Smooth muscle cell (in vitro differentiated cells): ENCODE data around the gene PITPNM3. TPM values are rescaled to one million over a fixed set of nuclear protein-coding genes. Genes with fewer than 3 reads are reported as not detected.
A peak's percentile ranks its signal among the peaks of the same experiment; 100 is the strongest.

Source experiments
- DNase-seq: peaks from one replicate; lab custom pipeline; 2025; ENCODE audit not compliant: unreplicated experiment; lab: John Stamatoyannopoulos, UW
- H2AFZ ChIP-seq: fragments of 200-600 bp; sonication (generic); 2 replicates; pipeline ENCODE4 v1.6.0; 2016; ENCODE audit warnings: antibody characterized with exemption, low read depth, mild to moderate bottlenecking
- H3F3A ChIP-seq: fragments of 200-600 bp; sonication (generic); 2 replicates; pipeline ENCODE4 v1.6.0; 2017; ENCODE audit warnings: antibody characterized with exemption, low read depth
- H3K27ac ChIP-seq: fragments of 200-600 bp; sonication (generic); 2 replicates; pipeline ENCODE4 v1.5.1; 2016; ENCODE audit warnings: low read depth, mild to moderate bottlenecking
- H3K27me3 ChIP-seq: fragments of 200-600 bp; sonication (generic); 2 replicates; pipeline ENCODE4 v1.6.1; 2016; ENCODE audit warnings: low read depth, mild to moderate bottlenecking
- H3K36me3 ChIP-seq: fragments of 200-600 bp; sonication (generic); 2 replicates; pipeline ENCODE4 v1.5.1; 2016; ENCODE audit warnings: low read depth
- H3K4me1 ChIP-seq: fragments of 200-600 bp; sonication (generic); 2 replicates; pipeline ENCODE4 v1.5.1; 2016; ENCODE audit warnings: low read depth
- H3K4me2 ChIP-seq: fragments of 200-600 bp; sonication (generic); 2 replicates; pipeline ENCODE4 v1.6.0; 2016; ENCODE audit warnings: mild to moderate bottlenecking
- H3K4me3 ChIP-seq: fragments of 200-600 bp; sonication (generic); 2 replicates; pipeline ENCODE4 v1.5.1; 2016; ENCODE audit warnings: mild to moderate bottlenecking
- H3K79me2 ChIP-seq: fragments of 200-600 bp; sonication (generic); 2 replicates; pipeline ENCODE4 v1.6.0; 2016; ENCODE audit warnings: low read depth, mild to moderate bottlenecking
- H3K9ac ChIP-seq: fragments of 200-600 bp; sonication (generic); 2 replicates; pipeline ENCODE4 v1.6.0; 2016; ENCODE audit warnings: low read depth
- H3K9me3 ChIP-seq: fragments of 200-600 bp; sonication (generic); replicated peaks from 2 replicates; pipeline ENCODE4 v1.5.1; 2016; ENCODE audit warnings: low read depth
- H4K20me1 ChIP-seq: fragments of 200-600 bp; sonication (generic); 2 replicates; pipeline ENCODE4 v1.6.0; 2016; ENCODE audit warnings: low read depth
- CTCF ChIP-seq: fragments of 200-600 bp; sonication (generic); IDR thresholded peaks from 2 replicates; pipeline ENCODE4 v1.5.1; 2017; ENCODE audit warnings: borderline replicate concordance, mild to moderate bottlenecking, antibody characterized with exemption; ENCODE audit not compliant: insufficient read depth, poor library complexity, severe bottlenecking
- WGBS: methylation state at CpG from one replicate; pipeline ENCODE4 v1.1.7; 2016; ENCODE audit warnings: low lambda C conversion rate; 5-methylcytosine and 5-hydroxymethylcytosine counted together
- polyA plus RNA-seq: library from polyadenylated mRNA; unstranded; fragments of >200 nt; fragmentation: Nextera tagmentation; extraction: Ambion mirVana; gene quantifications from 2 replicates; pipeline ENCODE4 v1.2.1, GENCODE V29; 2016
- total RNA-seq: library from RNA; depleted of rRNA; stranded (reverse); fragments of >200 nt; gene quantifications from 2 replicates; pipeline ENCODE4 v1.2.3, GENCODE V29; 2014

The PITPNM3 gene
- total and polyA plus RNA-seq, 2 experiments from 2014 or later: 2.4 to 2.6 TPM

DNA sequence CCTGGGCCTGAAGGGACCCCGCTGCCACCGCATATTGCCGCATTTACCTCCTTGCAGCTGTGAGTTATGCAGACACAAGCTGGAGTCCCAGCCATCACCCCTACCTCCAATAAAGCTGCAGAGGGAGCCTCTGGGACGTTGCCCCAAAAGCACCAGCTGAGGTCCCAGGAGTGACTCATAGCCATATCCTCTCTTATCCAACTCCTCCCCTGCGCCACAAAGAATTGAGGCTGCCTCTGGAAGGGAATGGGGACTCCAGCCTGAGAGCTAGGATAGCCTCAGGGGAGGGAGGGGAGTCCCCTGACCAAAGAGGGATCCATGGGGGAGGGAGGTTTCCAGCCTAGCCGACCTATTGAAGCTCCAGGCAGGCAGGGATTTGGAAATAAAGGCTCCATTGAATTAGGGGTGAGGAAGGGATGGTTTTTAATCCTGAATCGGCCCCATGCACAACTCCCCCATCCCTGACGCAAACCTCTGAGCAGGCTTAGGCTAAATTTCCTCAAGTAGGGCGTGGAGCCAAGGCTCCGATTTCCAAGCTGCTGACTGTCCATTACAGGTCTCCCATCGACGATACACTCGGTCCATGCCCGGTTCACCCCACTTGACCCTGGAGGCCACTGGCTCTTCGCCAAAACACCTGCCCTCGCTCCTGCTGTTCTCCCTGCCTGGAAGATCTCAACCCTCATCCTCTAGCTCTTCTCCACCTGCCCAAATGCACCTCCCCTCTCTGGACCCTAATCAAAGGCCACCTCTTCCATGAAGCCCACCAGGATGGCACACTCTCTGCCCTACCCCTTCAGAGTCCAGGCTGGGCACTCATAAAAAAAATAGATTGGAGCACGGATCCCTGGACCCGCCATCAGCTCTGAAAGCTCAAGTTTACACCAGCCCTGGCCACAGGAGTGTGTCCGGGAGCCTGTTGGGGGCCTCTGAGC, 84.6 kb downstream of the PITPNM3 start:
- Histone ChIP-seq H3K9me3 (no peaks in the 10 kb centered on the region), H3K36me3 (no peaks in the 10 kb centered on the region), H3K4me2 (peak overlapping the region; percentile 3), H3F3A (peaks cover 9% of the 10 kb centered on the region), H4K20me1 (no peaks in the 10 kb centered on the region), H3K27ac (no peak overlapping the region), H2AFZ (no peak overlapping the region), H3K4me3 (no peak overlapping the region), H3K4me1 (peaks cover 26% of the 10 kb centered on the region), H3K79me2 (no peaks in the 10 kb centered on the region), H3K27me3 (no peaks in the 10 kb centered on the region), H3K9ac (no peak overlapping the region)
- WGBS: 78% methylated on average over 19 of the region's 19 CpGs
- no peak for TF ChIP-seq CTCF
- no peak for DNase-seq

- Histone ChIP-seq H3K27me3 (no peaks in the 10 kb centered on the region), H3K36me3 (no peaks in the 10 kb centered on the region), H3K27ac (no peak overlapping the region), H3K4me1 (peaks cover 26% of the 10 kb centered on the region), H3K4me2 (no peak overlapping the region), H2AFZ (no peak overlapping the region), H3K9ac (no peak overlapping the region), H3F3A (peaks cover 6% of the 10 kb centered on the region), H3K79me2 (no peaks in the 10 kb centered on the region), H3K4me3 (no peak overlapping the region), H3K9me3 (no peaks in the 10 kb centered on the region), H4K20me1 (no peaks in the 10 kb centered on the region)
- 90% methylated on average over 17 of the region's 17 CpGs for WGBS
- no peak for DNase-seq
- no peak for TF ChIP-seq CTCF
Measured at GRCh38 chr17:6470751-6471521, 85.4 kb downstream of the PITPNM3 start.

DNA sequence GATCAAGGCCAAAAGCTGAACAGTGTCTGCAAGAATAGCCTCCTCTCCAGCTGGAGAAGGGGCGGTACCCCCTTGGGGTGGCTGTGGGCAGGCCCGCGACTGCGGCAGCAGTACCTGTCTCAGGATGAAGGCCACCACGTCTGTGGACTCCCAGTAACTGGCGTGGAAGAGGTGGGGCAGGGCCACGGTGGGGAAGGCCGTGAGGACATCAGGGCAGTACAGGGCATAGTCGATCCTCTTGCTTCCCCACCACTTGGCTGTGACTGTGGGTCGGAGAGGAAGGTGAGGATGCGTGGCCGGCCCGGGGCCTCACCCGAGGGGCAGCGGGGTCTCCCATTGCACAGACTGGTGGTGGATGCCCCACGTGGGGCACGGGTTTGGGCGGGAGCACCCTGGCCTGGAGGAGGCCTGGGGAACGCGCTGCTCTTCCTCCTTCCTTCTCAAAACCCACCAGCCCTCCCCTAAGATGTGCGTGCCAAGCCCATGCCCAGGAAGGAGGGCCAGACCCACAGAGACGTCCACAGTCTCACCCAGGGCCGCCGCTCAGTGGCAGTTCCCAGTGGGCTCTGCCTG, 86.1 kb downstream of the PITPNM3 start:
- H3K9me3 ChIP-seq: no peaks in the 10 kb centered on the region
- 95% methylated on average over 24 of the region's 24 CpGs for WGBS
- H2AFZ ChIP-seq: no peak overlapping the region
- no peaks in the 10 kb centered on the region for H3K36me3 ChIP-seq
- peaks cover 21% of the 10 kb centered on the region for H3K4me1 ChIP-seq
- no peak overlapping the region for H3K4me2 ChIP-seq
- H4K20me1 ChIP-seq: no peaks in the 10 kb centered on the region
- no peaks in the 10 kb centered on the region for H3K79me2 ChIP-seq
- H3K4me3 ChIP-seq: no peak overlapping the region
- no peak overlapping the region for H3K9ac ChIP-seq
- H3K27me3 ChIP-seq: no peaks in the 10 kb centered on the region
- no peak overlapping the region for H3K27ac ChIP-seq
- no peak for TF ChIP-seq CTCF
- no peak for DNase-seq
- peaks cover under 1% of the 10 kb centered on the region for H3F3A ChIP-seq
